CD4-positive, alpha-beta T cell (primary cell): ENCODE data around the gene HIBADH. TPM values are rescaled to one million over a fixed set of nuclear protein-coding genes. Genes with fewer than 3 reads are reported as not detected.
"Not testable (repeated sequence)": the region's sequence is repeated elsewhere in the genome, so short reads cannot be mapped to it uniquely, and the experiment has no call there.

ENCODE experiments used
- ATAC-seq: fragments of 200-7000 bp; cut with Tn5 transposase; one replicate; pipeline ENCODE4 v1.10.0; 2022; ENCODE audit warnings: mild to moderate bottlenecking; ENCODE audit not compliant: poor library complexity
- CTCF ChIA-PET: fragments of 350-600 bp; sonication (Branson Sonifier 250); formaldehyde crosslinking; loops from one replicate; lab custom pipeline; 2021; ENCODE audit warnings: antibody characterized with exemption, inconsistent platforms; lab: Charles Lee
- POLR2A ChIA-PET: fragments of 350-600 bp; sonication (Branson Sonifier 250); formaldehyde crosslinking; loops from one replicate; lab custom pipeline; 2021; ENCODE audit warnings: antibody characterized with exemption, inconsistent platforms; lab: Charles Lee
- DNase-seq, 14 experiments: peaks; one replicate each; pipeline ENCODE4 v3.0.0-alpha.2; 2013 to 2020; ENCODE audit warnings: mixed read lengths in 2 of 14
- H3K27ac ChIP-seq, 2 donors: one replicate each; pipeline versions ENCODE4 v1.5.1 to v1.7.0; 2013; ENCODE audit warnings: low read length in 2 of 2, low read depth in 1 of 2, mild to moderate bottlenecking in 1 of 2
- H3K27me3 ChIP-seq, 2 experiments: 1 replicate in 1 of 2; 2 replicates in 1 of 2; pipeline versions ENCODE4 v1.6.1 to v1.7.0; 2013; ENCODE audit warnings: low read length in 2 of 2, control low read depth in 1 of 2, mild to moderate bottlenecking in 1 of 2, moderate library complexity in 1 of 2; ENCODE audit not compliant: insufficient read depth in 2 of 2, control insufficient read depth in 1 of 2
- H3K36me3 ChIP-seq: one replicate; pipeline ENCODE4 v1.6.1; 2013; ENCODE audit warnings: low read length, control low read depth; ENCODE audit not compliant: insufficient read depth
- H3K4me1 ChIP-seq: one replicate; pipeline ENCODE4 v1.6.1; 2013; ENCODE audit warnings: low read length, control low read depth; ENCODE audit not compliant: insufficient read depth
- H3K4me3 ChIP-seq: one replicate; pipeline ENCODE4 v1.5.1; 2013; ENCODE audit warnings: mild to moderate bottlenecking, low read length, moderate library complexity
- H3K9me3 ChIP-seq, 2 experiments: 1 replicate in 1 of 2; 2 replicates in 1 of 2; pipeline versions ENCODE4 v1.6.1 to v1.7.0; 2013; ENCODE audit warnings: low read length in 2 of 2, mild to moderate bottlenecking in 2 of 2, control low read depth in 1 of 2, moderate library complexity in 1 of 2; ENCODE audit not compliant: control insufficient read depth in 1 of 2, insufficient read depth in 1 of 2
- H3K27ac Mint-ChIP-seq: one replicate; pipeline ENCODE4 v1.8.0; 2020; ENCODE audit warnings: mixed read lengths
- H3K27me3 Mint-ChIP-seq: one replicate; pipeline ENCODE4 v1.8.0; 2021; ENCODE audit warnings: mixed read lengths
- H3K36me3 Mint-ChIP-seq: one replicate; pipeline ENCODE4 v1.8.0; 2021; ENCODE audit warnings: low read depth, mixed read lengths
- H3K4me1 Mint-ChIP-seq: one replicate; pipeline ENCODE4 v1.8.0; 2021; ENCODE audit warnings: low read depth, mixed read lengths
- H3K4me3 Mint-ChIP-seq: one replicate; pipeline ENCODE4 v1.8.0; 2020; ENCODE audit warnings: mild to moderate bottlenecking, mixed read lengths
- H3K9me3 Mint-ChIP-seq: one replicate; pipeline ENCODE4 v1.8.0; 2020; ENCODE audit warnings: mixed read lengths
- CTCF ChIP-seq: fragments of 200-600 bp; IDR thresholded peaks from one replicate; pipeline ENCODE4 v1.8.0; 2022; ENCODE audit warnings: antibody characterized with exemption, mild to moderate bottlenecking
- intact Hi-C, 2 experiments: fragments of 100-400 bp; cut with DNase I in 1 of 2; cut with micrococcal nuclease in 1 of 2; formaldehyde crosslinking; loops; one replicate each; pipeline versions ENCODE4 v1.15.1 to v1.9.0; 2023 to 2025; cut with DNase I, micrococcal nuclease
- total RNA-seq, 174 experiments: library from RNA in 2 of 174; stranded (reverse) in 2 of 174; gene quantifications; one replicate each; pipeline ENCODE4 v1.2.3 and lab custom pipeline; 2021 to 2026

The HIBADH gene
- total RNA-seq, 2 experiments from 2014 or later, result 6.3 to 8.4 TPM

GRCh38 chr7:27515933-27516332 lies 146.8 kb downstream of the HIBADH start:
- Mint-ChIP-seq H3K27ac (no peak overlapping the region), H3K27me3 (no peaks in the 10 kb centered on the region), H3K4me1 (peaks cover 11% of the 10 kb centered on the region), H3K4me3 (no peak overlapping the region), H3K9me3 (peaks cover 3% of the 10 kb centered on the region), H3K36me3 (peaks cover under 1% of the 10 kb centered on the region)
- Histone ChIP-seq H3K27ac (no peak overlapping the region), H3K27me3 (no peaks in the 10 kb centered on the region), H3K4me3 (no peak overlapping the region), H3K36me3 (no peaks in the 10 kb centered on the region), H3K4me1 (no peaks in the 10 kb centered on the region), H3K9me3 (no peaks in the 10 kb centered on the region)
- intact Hi-C loops, result no loop called here
- ChIA-PET POLR2A (no interaction called here), CTCF (no interaction called here)
- no peak for TF ChIP-seq CTCF
- no peak for ATAC-seq
- no peak for DNase-seq

GRCh38 chr7:27514861-27515260 lies 147.8 kb downstream of the HIBADH start:
- H3K36me3 Mint-ChIP-seq, result peaks cover 4% of the 10 kb centered on the region

GRCh38 chr7:27513885-27514284 lies 148.8 kb downstream of the HIBADH start:
- no peak for ATAC-seq
- Histone ChIP-seq H3K27ac (no peak overlapping the region), H3K9me3 (peaks cover 0 to 7% of the 10 kb centered on the region in 2 experiments), H3K27me3 (no peaks in the 10 kb centered on the region), H3K4me1 (no peaks in the 10 kb centered on the region), H3K4me3 (no peak overlapping the region), H3K36me3 (no peaks in the 10 kb centered on the region)
- POLR2A ChIA-PET, result no interaction called here
- DNase-seq, result no peak
- peaks cover 3% of the 10 kb centered on the region for H3K9me3 Mint-ChIP-seq
- peaks cover 4% of the 10 kb centered on the region for H3K36me3 Mint-ChIP-seq
- TF ChIP-seq CTCF, result no peak
- H3K4me1 Mint-ChIP-seq, result peaks cover 11% of the 10 kb centered on the region
- no peak overlapping the region for H3K27ac Mint-ChIP-seq
- H3K4me3 Mint-ChIP-seq, result no peak overlapping the region
- no peaks in the 10 kb centered on the region for H3K27me3 Mint-ChIP-seq
- intact Hi-C loops, result no loop called here
- CTCF ChIA-PET, result no interaction called here

More at GRCh38 chr7:27514861-27515260, 147.8 kb downstream of the HIBADH start:
- DNase-seq (no peak), ATAC-seq (no peak)
- intact Hi-C loops, result no loop called here
- no peak overlapping the region for H3K4me3 ChIP-seq
- no peak overlapping the region for H3K27ac Mint-ChIP-seq
- POLR2A ChIA-PET, result no interaction called here
- no peaks in the 10 kb centered on the region for H3K9me3 ChIP-seq
- H3K27me3 ChIP-seq, result no peaks in the 10 kb centered on the region
- no peaks in the 10 kb centered on the region for H3K27me3 Mint-ChIP-seq
- no peaks in the 10 kb centered on the region for H3K36me3 ChIP-seq
- H3K4me3 Mint-ChIP-seq, result no peak overlapping the region
- H3K4me1 ChIP-seq, result no peaks in the 10 kb centered on the region
- no peak overlapping the region for H3K27ac ChIP-seq
- no peak for TF ChIP-seq CTCF
- H3K4me1 Mint-ChIP-seq, result peaks cover 11% of the 10 kb centered on the region
- CTCF ChIA-PET, result no interaction called here
- peaks cover 3% of the 10 kb centered on the region for H3K9me3 Mint-ChIP-seq

- H3K4me3 ChIP-seq, H3K36me3 Mint-ChIP-seq, H3K4me3 Mint-ChIP-seq, H3K27me3 ChIP-seq, H3K9me3 Mint-ChIP-seq, POLR2A ChIA-PET, H3K27me3 Mint-ChIP-seq, H3K27ac ChIP-seq, H3K4me1 Mint-ChIP-seq, CTCF ChIA-PET, H3K27ac Mint-ChIP-seq, intact Hi-C loops, H3K4me1 ChIP-seq, DNase-seq, H3K36me3 ChIP-seq, ATAC-seq: not testable (repeated sequence)
- H3K9me3 ChIP-seq, result peaks cover 0 to 13% of the 10 kb centered on the region in 2 experiments
Observed at GRCh38 chr7:27511370-27511769, 151.3 kb downstream of the HIBADH start.
